Adrenal gland (tissue), 12 donors: Measurements from ENCODE around the gene KLK8. TPM values are rescaled to one million over a fixed set of nuclear protein-coding genes. Genes with fewer than 3 reads are reported as not detected.

Experiments
- DNase-seq, 7 donors: peaks; one replicate each; pipeline ENCODE4 v3.0.0-alpha.2; 2019 to 2020
- H3K27ac ChIP-seq, 5 donors: fragments of 200-600 bp; sonication (generic) in 4 of 5; 1 replicate in 3 of 5; 2 replicates in 2 of 5; pipeline versions ENCODE4 v1.5.1 to v1.8.0; 2016 to 2020; ENCODE audit warnings: mild to moderate bottlenecking in 1 of 5
- H3K27me3 ChIP-seq: fragments of 200-600 bp; 2 replicates; pipeline ENCODE4 v1.8.0; 2021
- H3K36me3 ChIP-seq, 2 donors: fragments of 200-600 bp; replicated peaks in 1 of 2; 1 replicate in 1 of 2; 2 replicates in 1 of 2; pipeline versions ENCODE4 v1.5.1 to v1.8.0; 2018 to 2022
- H3K4me1 ChIP-seq, 2 donors: fragments of 200-600 bp; replicated peaks in 1 of 2; 1 replicate in 1 of 2; 2 replicates in 1 of 2; pipeline versions ENCODE4 v1.5.1 to v1.8.0; 2018 to 2021
- H3K4me3 ChIP-seq, 4 donors: fragments of 200-600 bp; sonication (generic) in 3 of 4; one replicate each; pipeline ENCODE4 v1.5.1; 2016 to 2018
- H3K9me3 ChIP-seq, 3 donors: fragments of 200-600 bp; sonication (generic) in 1 of 3; replicated peaks in 1 of 3; 1 replicate in 2 of 3; 2 replicates in 1 of 3; pipeline versions ENCODE4 v1.5.1 to v1.8.0; 2016 to 2021
- POLR2A ChIP-seq, 2 donors: fragments of 450-650 bp; IDR thresholded peaks; one replicate each; pipeline ENCODE4 v1.6.1; 2017; ENCODE audit warnings: antibody characterized with exemption in 2 of 2, mild to moderate bottlenecking in 2 of 2, moderate library complexity in 1 of 2
- WGBS, 4 donors: extraction: QIAGEN DNeasy Blood & Tissue Kit in 2 of 4; methylation state at CpG; one replicate each; pipeline versions ENCODE4 v1.1.5 to v1.1.7; 2013 to 2017; 5-methylcytosine and 5-hydroxymethylcytosine counted together
- intact Hi-C, 2 donors: fragments of 100-400 bp; cut with DNase I; formaldehyde crosslinking; loops; one replicate each; pipeline versions ENCODE4 v1.14.1 to v1.15.0; 2022 to 2023
- polyA plus RNA-seq, 3 donors: library from polyadenylated mRNA; stranded (reverse); fragments of 200-250 nt in 2 of 3; fragments of 350-450 nt in 1 of 3; fragmentation: Illumina TruSeq in 1 of 3; extraction: RNeasy Lipid Tissue Mini Kit (QIAGEN cat#74804) in 1 of 3; gene quantifications; one replicate each; pipeline ENCODE4 v1.2.3, GENCODE V29; 2013 to 2014
- total RNA-seq, 9 donors: library from RNA; depleted of rRNA in 4 of 9; stranded (reverse); fragments of >200 nt in 4 of 9; fragments of 120-200 nt in 1 of 9; fragmentation: NEBNext Ultra II Directional in 1 of 9; extraction: Animal tissue kit (Norgen Biotek cat#: 25700) in 1 of 9; gene quantifications; one replicate each; pipeline versions ENCODE4 v1.1.0 to v1.2.4, GENCODE V29; 2013 to 2023
- TF ChIP-seq, protein P1 (sequence below), 6 experiments: fragments of 450-650 bp in 4 of 6; fragments of 200-600 bp in 2 of 6; sonication (generic) in 1 of 6; IDR thresholded peaks; 1 replicate in 5 of 6; 2 replicates in 1 of 6; pipeline versions ENCODE4 v1.5.1 to v1.8.0; 2016 to 2021; ENCODE audit warnings: antibody characterized with exemption in 6 of 6, mild to moderate bottlenecking in 2 of 6, moderate library complexity in 1 of 6
- donor health status: healthy with polysubstance abuse.
- donor health status: Bipolar disorder and iron deficiency.
- donor health status: DM: yes; HTN: yes; CAD: no.
- donor health status: DM: no; HTN: no; CAD: no.
- donor health status: DM: no; HTN: no; CAD: no.
- donor health status: DM: yes; HTN: yes; CAD: no.

Gene KLK8
- total and polyA plus RNA-seq, 12 donors: 0.34 to 0.80 (median 0.39) TPM; not detected in 9

DNA sequence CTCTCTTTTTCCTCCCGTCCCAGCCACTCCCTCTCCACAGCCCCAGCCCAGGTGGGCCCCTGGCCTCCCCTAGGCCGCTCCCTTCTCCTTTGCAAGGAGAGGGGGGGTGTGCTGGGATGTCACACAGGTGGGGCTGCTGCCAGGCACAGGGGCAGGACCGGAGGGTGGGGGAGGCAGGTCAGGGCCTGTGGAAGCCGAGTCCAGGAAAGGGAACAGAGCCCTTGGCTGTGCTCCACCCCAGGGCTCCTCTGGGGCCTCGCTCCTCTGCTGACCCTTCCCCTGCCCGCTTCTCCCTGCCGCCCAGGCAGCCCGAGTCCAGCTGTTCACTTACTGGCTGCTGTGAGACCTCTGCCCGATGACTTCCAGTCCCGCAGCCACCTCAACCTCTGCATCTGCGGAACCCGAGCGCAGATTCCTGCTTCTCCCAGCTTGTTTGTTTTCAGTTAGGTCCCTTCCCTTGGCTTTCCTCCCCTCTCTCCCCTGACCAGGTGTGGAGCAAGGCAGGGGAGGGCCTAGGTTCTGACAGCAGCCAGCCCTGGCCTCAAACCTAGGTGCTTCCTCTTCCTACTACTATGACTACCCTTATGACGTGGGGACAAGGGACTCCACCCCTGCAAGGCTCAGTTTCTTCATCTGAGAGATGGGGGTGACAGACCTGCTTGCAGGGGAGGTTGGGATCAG lies 25.9 kb upstream of the KLK8 start:
- no peaks in the 10 kb centered on the region for H3K9me3 ChIP-seq
- H3K4me3 ChIP-seq: no peak overlapping the region
- 50 to 61% (median 53%) methylated on average over 14 of the region's 14 CpGs for WGBS, 4 donors
- no peak overlapping the region for H3K27ac ChIP-seq
- H3K4me1 ChIP-seq: no peaks in the 10 kb centered on the region
- DNase-seq: no peak
- H3K27me3 ChIP-seq: peaks cover 12% of the 10 kb centered on the region
- intact Hi-C loops: loop anchor here in 1 of 2 donors (10.0 kb wide), 1 partner anchor 148 kb away; no protein-coding TSS in a partner anchor
- TF ChIP-seq POLR2A (IDR thresholded peaks at IDR 0.05): no peak
- TF ChIP-seq, protein P1, sequence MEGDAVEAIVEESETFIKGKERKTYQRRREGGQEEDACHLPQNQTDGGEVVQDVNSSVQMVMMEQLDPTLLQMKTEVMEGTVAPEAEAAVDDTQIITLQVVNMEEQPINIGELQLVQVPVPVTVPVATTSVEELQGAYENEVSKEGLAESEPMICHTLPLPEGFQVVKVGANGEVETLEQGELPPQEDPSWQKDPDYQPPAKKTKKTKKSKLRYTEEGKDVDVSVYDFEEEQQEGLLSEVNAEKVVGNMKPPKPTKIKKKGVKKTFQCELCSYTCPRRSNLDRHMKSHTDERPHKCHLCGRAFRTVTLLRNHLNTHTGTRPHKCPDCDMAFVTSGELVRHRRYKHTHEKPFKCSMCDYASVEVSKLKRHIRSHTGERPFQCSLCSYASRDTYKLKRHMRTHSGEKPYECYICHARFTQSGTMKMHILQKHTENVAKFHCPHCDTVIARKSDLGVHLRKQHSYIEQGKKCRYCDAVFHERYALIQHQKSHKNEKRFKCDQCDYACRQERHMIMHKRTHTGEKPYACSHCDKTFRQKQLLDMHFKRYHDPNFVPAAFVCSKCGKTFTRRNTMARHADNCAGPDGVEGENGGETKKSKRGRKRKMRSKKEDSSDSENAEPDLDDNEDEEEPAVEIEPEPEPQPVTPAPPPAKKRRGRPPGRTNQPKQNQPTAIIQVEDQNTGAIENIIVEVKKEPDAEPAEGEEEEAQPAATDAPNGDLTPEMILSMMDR (IDR thresholded peaks at IDR 0.05): no peak
- H3K36me3 ChIP-seq: no peaks in the 10 kb centered on the region

DNA sequence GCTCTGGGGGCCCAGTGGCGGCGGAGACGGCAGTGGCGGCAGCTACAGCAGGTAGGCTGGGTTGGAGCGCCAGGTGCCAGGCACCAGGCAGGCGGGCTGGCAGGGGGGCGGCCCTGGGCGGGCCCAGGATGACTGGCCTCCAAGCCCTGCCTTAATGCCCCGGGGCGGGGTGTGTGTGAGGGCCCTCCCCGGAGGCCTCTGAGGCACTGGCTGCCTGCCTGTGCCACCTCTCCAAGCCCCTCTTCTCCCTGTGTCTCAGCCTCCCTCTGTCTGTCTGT lies 25.1 kb upstream of the KLK8 start, which contains the start of gene KLK11:
Gene KLK11, minus strand, starts transcription at position 63 of the 278 bp plus-strand sequence. CDS start 985 bp downstream, outside the sequence.
- intact Hi-C loops: loop anchor here in 1 of 2 donors (10.0 kb wide), 1 partner anchor 148 kb away; no protein-coding TSS in a partner anchor
- H3K4me1 ChIP-seq: no peaks in the 10 kb centered on the region
- H3K27me3 ChIP-seq: peaks cover 12% of the 10 kb centered on the region
- DNase-seq: no peak
- no peak within 1 kb of the TSS for H3K4me3 ChIP-seq
- H3K27ac ChIP-seq: no peak within 1 kb of the TSS
- TF ChIP-seq, protein P1 (IDR thresholded peaks at IDR 0.05): no peak
- TF ChIP-seq POLR2A (IDR thresholded peaks at IDR 0.05): no peak
- no peaks in the 10 kb centered on the region for H3K9me3 ChIP-seq
- whole genome bisulfite sequencing, 4 donors: 78 to 87% (median 81%) methylated on average over 4 to 11 of the region's 11 CpGs
- H3K36me3 ChIP-seq: no peaks in the 10 kb centered on the region

DNA sequence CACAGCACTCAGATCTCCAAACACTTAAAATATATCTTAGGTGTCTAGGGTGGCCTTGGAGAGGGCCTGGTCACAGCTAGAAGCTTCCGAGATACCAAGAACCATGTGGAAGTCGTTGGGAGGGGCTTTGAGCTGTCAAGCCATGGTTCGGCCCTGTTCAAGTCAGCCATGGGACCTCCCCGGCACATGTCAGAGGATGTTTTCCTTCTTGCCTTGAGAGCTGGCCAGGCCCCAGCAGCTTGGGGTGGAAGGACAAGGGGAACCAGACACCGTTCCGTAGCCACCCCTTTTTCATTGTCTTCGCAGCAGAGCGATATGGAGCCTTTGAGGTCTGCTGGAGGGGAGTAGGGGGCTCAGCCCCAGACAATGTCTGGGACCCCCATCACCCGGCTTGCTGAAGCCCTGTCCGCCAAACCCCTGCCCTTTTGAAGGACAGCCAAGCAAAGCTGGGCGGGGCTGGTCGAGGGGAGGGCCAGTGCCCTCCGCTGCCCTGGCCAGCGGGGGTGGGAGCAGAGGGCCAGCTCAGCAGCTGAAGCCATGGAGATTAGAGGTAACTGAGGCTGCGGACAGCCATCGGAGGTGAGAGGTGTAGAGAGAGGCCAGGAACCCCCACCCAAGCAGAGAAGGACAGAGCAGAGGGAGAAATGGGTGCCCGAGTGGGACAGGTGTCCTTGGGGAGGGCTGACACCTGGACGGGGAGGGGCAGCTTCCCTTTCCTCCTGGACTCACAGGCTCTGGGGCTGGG lies 24.6 kb upstream of the KLK8 start:
- no peak for DNase-seq
- H3K4me3 ChIP-seq: no peak overlapping the region
- whole genome bisulfite sequencing, 4 donors: 36 to 58% (median 55%) methylated on average over 12 to 18 of the region's 18 CpGs
- H3K9me3 ChIP-seq: no peaks in the 10 kb centered on the region
- no peaks in the 10 kb centered on the region for H3K36me3 ChIP-seq
- no peaks in the 10 kb centered on the region for H3K4me1 ChIP-seq
- intact Hi-C loops: loop anchor here in 1 of 2 donors (10.0 kb wide), 1 partner anchor 149 kb away; no protein-coding TSS in a partner anchor
- H3K27ac ChIP-seq: no peak overlapping the region
- peaks cover 12% of the 10 kb centered on the region for H3K27me3 ChIP-seq
- no peak for TF ChIP-seq POLR2A (IDR thresholded peaks at IDR 0.05)
- TF ChIP-seq, protein P1 (IDR thresholded peaks at IDR 0.05): no peak

DNA sequence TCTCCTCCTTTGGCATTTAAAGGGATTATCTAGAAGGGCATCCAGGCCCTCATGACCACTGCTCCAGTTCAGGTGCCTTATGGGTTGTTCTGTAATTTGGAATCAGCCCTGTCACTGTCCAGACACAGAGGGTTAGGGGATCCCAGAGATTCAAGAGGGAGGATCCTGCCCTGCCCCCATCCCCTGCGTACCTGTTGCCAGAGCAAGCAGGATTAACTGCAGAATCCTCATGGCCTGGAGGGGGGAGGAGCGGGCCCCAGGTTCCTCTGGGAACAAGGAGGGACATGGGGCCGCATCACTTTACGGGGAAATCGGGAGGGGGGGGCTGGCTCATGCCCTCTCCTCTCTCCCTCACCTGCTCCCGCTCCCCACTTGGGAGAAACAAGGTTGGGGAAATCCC lies 24.0 kb upstream of the KLK8 start:
- Histone ChIP-seq H3K4me3 (no peak overlapping the region), H3K9me3 (no peaks in the 10 kb centered on the region), H3K36me3 (no peaks in the 10 kb centered on the region), H3K27me3 (peaks cover 12% of the 10 kb centered on the region), H3K27ac (no peak overlapping the region), H3K4me1 (no peaks in the 10 kb centered on the region)
- DNase-seq: no peak
- 66 to 85% (median 66%) methylated on average over 5 to 6 of the region's 6 CpGs for WGBS, 4 donors
- intact Hi-C loops: loop anchor here in 1 of 2 donors (10.0 kb wide), 1 partner anchor 149 kb away; no protein-coding TSS in a partner anchor
- no peak for TF ChIP-seq POLR2A (IDR thresholded peaks at IDR 0.05)
- TF ChIP-seq, protein P1 (IDR thresholded peaks at IDR 0.05): no peak
